ENCODE measurements around the gene HOXC13. TPM values are rescaled to one million over a fixed set of nuclear protein-coding genes. Genes with fewer than 3 reads are reported as not detected.

HOXC13 gene
- total RNA-seq, 1 donor = not detected

DNA sequence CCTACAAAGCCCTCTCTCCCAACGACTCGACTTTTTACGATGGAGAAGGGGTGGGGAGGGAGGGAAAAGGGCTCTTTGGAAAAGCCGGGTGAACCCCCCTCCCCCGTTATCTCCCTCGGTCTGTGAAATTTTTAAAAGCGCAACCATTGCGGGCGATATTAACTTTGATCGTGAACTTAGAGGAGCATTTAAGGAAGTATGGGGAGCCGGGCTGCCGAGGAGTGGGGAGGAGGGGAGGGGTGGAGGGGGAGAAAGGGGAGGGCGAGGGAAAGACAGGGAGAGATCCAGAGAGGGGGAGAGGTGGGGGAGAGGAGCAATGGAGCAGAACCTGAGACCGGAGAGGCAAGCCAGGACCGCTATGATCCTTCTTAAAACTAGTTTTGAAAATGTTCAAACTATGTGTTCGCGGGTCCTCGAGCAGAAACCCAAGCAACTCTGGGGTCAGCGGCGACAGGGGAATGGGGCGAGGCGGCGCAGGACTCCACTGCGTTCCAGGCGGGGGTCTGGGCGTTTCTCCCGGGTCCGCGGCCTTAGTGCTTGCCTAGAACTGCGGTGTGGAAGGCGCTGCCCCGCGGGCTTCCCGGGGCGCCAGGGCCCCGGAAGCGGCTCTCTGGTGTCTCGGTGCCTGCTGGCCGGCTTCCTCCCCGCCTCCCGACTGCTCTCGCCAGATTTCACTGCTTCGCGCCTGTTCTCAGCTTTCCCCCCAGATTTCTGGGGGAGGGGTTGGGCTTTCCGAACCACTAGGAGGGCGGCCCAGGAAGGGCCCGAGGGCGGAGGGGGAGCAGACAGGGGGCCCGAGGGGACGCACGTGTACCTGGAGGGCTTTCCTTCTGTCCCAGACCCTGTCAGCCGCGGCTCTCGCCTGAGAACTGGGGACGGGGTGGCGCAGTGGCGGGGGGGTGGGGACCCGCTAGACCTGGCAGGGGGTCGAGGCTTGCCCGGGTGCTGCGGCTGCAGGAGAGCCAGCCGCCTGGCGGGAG, 35.7 kb downstream of the HOXC13 start, which contains the start of gene HOTAIR:
HOTAIR (minus strand) TSS at position 871 of the 980 bp plus-strand sequence.
- TF ChIP-seq, protein P1, sequence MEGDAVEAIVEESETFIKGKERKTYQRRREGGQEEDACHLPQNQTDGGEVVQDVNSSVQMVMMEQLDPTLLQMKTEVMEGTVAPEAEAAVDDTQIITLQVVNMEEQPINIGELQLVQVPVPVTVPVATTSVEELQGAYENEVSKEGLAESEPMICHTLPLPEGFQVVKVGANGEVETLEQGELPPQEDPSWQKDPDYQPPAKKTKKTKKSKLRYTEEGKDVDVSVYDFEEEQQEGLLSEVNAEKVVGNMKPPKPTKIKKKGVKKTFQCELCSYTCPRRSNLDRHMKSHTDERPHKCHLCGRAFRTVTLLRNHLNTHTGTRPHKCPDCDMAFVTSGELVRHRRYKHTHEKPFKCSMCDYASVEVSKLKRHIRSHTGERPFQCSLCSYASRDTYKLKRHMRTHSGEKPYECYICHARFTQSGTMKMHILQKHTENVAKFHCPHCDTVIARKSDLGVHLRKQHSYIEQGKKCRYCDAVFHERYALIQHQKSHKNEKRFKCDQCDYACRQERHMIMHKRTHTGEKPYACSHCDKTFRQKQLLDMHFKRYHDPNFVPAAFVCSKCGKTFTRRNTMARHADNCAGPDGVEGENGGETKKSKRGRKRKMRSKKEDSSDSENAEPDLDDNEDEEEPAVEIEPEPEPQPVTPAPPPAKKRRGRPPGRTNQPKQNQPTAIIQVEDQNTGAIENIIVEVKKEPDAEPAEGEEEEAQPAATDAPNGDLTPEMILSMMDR (IDR thresholded peaks at IDR 0.05; ENCODE audit: insufficient read depth, low read depth, low read length) = no peak
- DNase-seq (ENCODE audit: low read depth) = no peak
- peak within 1 kb of the TSS; percentile 61 for H3K4me3 ChIP-seq (ENCODE audit: low read depth, low read length)

DNA sequence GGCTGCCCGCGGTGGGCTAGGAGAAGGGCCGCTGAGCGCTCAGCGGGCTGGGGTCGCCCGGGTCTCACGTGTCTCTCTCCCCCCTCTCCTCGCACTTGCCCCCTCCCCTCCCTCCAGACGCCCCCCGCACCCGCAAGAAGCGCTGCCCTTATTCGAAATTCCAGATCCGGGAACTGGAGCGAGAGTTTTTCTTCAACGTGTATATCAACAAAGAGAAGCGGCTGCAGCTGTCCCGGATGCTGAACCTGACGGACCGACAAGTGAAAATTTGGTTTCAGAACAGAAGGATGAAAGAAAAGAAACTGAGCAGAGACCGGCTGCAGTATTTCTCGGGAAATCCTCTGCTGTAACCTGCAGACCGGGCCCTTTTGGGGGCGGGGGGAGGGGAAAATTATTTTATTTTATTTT, 36.4 kb downstream of the HOXC13 start:
- DNase-seq (ENCODE audit: low read depth) = no peak
- TF ChIP-seq, protein P1 (IDR thresholded peaks at IDR 0.05; ENCODE audit: insufficient read depth, low read depth, low read length) = no peak
- H3K4me3 ChIP-seq (ENCODE audit: low read depth, low read length) = peak overlapping the region; percentile 61

DNA sequence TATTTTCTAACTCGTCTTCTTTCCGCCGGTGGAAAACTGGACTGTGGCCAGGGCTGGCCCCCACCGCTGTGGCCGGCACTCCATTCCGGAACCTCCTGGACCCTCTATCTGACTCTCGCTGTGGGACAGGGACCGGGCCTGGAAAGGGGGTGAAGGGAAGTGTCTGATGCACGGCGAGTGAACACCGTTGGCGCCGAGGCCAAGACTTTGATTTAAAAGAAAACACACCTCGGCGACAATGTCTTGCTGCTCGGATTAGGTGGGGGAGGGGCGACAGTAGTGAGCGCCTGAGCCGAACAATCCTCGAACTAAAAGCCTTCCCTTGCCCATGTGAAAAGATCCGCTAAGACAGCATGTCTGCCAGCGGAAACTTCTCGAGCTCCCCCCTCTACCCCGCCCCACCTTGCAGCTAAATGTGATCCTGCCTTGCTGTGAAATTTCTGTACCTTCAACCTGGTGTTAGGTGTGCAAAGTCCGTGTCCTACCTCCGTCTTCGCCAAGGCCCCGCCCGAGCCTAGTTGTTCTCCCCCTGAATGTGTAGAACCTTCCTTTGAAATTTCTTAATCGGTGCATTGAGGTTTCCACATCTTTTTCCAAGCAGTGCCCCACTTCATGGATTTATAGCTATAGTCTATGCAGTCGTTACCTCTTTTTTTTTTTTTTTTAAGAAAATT, 37.0 kb downstream of the HOXC13 start:
- no peak for DNase-seq (ENCODE audit: low read depth)
- H3K4me3 ChIP-seq (ENCODE audit: low read depth, low read length) = no peak overlapping the region
- TF ChIP-seq, protein P1 (IDR thresholded peaks at IDR 0.05; ENCODE audit: insufficient read depth, low read depth, low read length) = no peak

DNA sequence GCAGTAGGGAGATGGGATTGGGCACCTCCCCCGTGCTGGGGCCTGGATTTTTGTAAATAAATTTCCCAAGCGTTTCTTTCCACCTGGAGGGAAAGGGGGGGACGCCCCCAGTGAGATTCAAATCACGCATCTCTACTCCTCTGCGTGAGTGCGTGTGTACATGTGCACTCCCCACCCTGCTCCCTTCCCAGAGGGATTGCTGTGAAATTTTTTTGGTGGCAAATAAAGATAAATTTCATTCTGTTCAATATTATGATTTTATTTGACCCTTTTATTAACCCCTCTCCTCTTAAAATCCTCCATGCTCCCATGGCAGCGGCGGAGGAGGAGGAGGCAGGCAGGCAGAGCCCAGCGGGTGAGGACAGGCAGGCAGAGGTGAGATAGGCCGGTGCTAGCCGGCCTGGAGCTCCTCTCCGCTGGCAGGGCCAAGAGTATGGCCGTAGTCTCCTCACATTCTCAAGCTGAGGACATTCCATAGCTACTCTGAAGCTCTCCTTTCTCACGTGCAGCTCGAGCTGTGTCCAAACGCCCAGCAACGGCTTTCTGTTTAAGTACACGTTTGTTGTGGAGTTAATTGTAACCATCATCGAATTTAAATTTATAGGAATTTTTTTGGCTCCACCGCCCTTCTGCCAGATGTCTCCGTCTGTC, 37.7 kb downstream of the HOXC13 start:
- no peak overlapping the region for H3K4me3 ChIP-seq (ENCODE audit: low read depth, low read length)
- no peak for DNase-seq (ENCODE audit: low read depth)
- TF ChIP-seq, protein P1 (IDR thresholded peaks at IDR 0.05; ENCODE audit: insufficient read depth, low read depth, low read length) = no peak

DNA sequence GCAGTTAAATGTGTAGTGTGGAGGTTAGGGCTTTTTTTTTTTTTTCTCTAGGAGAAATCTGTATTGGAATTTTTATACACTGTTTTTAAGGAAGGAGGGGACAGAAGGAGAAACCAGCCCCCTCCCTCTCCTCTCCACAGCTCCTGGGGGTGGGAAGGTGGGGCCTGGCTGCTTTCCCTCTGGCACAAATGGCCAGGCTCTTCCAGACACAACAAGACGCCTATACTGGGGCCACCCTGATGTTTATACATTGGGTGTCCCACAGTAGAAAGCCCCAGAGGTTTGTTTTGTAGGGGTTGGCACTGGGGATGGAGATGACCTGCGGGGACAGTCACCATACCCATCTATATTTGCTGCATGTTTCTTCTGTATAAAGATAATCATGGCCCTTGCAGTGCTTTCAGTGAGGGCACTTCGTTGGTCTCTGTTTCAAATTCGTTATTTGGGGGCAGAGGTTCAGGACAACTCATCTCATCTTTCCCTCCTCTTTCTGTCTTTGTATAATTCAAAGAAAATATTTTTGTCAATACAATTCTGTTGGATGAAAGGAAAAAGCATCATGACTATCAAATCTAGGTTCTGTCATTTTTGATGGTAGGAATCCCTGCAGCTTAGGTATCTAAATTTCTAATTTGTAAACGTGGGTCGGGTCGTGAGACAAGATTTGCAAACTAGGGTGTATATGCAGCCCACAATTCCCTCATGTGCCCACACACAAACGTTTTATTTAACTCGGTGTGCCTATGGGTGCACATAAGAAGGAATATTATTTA, 38.4 kb downstream of the HOXC13 start:
- no peak for DNase-seq (ENCODE audit: low read depth)
- TF ChIP-seq, protein P1 (IDR thresholded peaks at IDR 0.05; ENCODE audit: insufficient read depth, low read depth, low read length) = no peak
- H3K4me3 ChIP-seq (ENCODE audit: low read depth, low read length) = no peak overlapping the region
